HEK293T (cell line): ENCODE results near the gene PGM5.

Experiments
- ELF4 ChIP-seq: fragments of 450-650 bp; IDR thresholded peaks from 2 replicates; pipeline ENCODE4 v1.6.1; 2017; ENCODE audit warnings: antibody characterized with exemption
- FOXM1 ChIP-seq: fragments of 450-650 bp; IDR thresholded peaks from 2 replicates; pipeline ENCODE4 v1.6.1; 2017; ENCODE audit warnings: mild to moderate bottlenecking, borderline replicate concordance
- SUZ12 ChIP-seq: fragments of 450-650 bp; IDR thresholded peaks from 2 replicates; pipeline ENCODE4 v1.6.1; 2016; ENCODE audit warnings: mild to moderate bottlenecking

- TF ChIP-seq SUZ12 (no peak), ELF4 (no peak), FOXM1 (no peak)
These were observed 120.0 kb downstream of the PGM5 start for GRCh38 chr9:68476422-68476821.
